ENCODE results near the gene PCNX1.

PCNX1 gene

DNA sequence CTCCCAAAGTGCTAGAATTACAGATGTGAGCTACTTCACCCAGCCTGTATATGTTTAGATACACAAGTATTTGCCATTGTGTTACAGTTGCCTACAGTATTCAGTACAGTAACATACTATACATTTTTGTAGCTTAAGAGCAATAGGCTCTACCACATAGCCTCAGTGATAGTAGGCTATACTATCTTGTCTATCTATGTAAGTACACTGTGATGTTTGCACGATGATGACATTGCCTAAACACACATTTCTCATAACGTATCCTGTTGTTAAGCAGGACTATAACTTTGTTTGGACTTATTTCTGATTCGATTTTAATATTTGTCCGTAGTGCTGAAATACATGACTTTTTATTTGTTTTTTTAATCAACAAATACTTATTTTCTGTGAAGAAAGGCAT lies 129.2 kb downstream of the PCNX1 start:
- no peak overlapping the region for H3K4me3 ChIP-seq (ENCODE audit: low read length)
- TF ChIP-seq, protein P1, sequence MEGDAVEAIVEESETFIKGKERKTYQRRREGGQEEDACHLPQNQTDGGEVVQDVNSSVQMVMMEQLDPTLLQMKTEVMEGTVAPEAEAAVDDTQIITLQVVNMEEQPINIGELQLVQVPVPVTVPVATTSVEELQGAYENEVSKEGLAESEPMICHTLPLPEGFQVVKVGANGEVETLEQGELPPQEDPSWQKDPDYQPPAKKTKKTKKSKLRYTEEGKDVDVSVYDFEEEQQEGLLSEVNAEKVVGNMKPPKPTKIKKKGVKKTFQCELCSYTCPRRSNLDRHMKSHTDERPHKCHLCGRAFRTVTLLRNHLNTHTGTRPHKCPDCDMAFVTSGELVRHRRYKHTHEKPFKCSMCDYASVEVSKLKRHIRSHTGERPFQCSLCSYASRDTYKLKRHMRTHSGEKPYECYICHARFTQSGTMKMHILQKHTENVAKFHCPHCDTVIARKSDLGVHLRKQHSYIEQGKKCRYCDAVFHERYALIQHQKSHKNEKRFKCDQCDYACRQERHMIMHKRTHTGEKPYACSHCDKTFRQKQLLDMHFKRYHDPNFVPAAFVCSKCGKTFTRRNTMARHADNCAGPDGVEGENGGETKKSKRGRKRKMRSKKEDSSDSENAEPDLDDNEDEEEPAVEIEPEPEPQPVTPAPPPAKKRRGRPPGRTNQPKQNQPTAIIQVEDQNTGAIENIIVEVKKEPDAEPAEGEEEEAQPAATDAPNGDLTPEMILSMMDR (conservative IDR thresholded peaks at IDR 0.05; ENCODE audit: low read length) = no peak
- DNase-seq (ENCODE audit: low read depth) = no peak

DNA sequence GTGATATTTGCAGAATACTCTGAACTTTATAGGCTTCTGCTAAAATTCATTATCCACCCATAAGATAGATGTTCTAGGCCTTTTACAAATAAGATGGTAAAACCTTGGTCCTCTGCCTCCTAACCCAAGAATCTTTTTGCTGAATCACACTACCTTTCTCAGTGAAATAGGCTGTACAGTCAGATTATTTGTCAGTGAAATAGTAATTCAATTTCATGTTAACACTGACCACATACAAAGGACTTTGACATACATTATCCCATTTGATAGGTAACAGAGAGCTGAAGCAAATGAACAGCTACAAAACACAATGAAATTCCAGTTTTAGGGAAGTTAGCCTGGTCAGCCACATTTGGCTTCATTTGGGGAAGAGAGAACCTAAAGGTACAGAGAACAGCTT lies 141.1 kb downstream of the PCNX1 start:
- no peak for DNase-seq (ENCODE audit: low read depth)
- TF ChIP-seq, protein P1 (conservative IDR thresholded peaks at IDR 0.05; ENCODE audit: low read length) = no peak
- no peak overlapping the region for H3K4me3 ChIP-seq (ENCODE audit: low read length)

DNA sequence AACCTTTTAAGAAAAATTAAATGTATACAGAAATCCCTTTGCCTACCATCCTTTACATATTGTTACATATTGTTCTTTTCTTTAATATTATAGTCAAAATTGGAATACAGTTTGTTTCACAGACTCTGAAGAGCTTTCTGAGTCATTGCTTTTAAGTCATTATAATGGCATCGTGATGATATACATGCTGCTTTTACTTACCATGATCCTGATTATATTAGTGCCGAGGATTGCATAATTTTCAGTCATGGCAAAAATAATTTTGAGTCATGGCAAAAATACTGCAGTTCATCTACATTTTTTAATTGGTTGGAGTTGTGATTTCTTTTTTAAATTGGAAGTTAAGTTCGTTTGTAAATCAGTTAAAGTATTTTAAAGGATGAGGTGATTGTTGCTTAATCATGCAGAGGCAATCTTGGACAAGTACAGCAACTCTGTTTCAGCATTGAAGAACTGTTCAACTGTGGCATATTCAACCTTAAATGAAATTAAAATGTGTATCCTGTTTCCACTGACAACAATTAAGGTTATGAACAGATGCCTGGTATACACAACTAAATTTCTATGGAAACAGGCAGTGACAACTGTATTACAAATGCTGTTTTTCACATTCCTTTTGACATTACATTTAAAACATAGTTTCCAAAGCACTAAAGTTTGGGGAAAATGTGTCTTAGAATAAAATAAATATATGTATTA lies 142.3 kb downstream of the PCNX1 start:
- H3K4me3 ChIP-seq (ENCODE audit: low read length) = no peak overlapping the region
- TF ChIP-seq, protein P1 (conservative IDR thresholded peaks at IDR 0.05; ENCODE audit: low read length) = no peak
- peak; percentile 24 for DNase-seq (ENCODE audit: low read depth)

DNA sequence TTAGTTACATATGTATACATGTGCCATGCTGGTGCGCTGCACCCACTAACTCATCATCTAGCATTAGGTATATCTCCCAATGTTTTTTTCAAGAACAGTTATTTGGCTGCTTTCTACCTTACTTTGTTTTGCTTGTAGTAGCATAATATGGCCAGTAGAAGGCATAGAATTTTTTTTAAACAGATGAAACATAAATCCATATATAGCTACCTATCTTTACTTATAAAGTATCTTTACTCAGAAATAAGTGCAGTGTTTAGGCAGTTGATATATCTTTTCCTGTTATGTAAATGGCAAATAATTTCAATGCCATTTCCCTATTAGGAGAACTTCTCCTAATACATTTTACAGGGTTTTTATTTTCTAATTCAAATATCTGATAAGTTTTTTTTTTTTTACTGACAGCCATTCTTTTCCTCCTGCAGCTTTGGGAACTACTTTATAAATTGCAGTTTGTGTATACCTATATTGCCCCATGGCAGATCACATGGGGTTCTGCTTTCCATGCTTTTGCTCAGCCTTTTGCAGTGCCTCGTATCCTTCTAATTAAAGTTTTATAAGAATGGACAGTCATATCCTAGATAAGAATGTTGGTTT lies 143.1 kb downstream of the PCNX1 start:
- TF ChIP-seq, protein P1 (conservative IDR thresholded peaks at IDR 0.05; ENCODE audit: low read length) = peak; percentile 51
- no peak overlapping the region for H3K4me3 ChIP-seq (ENCODE audit: low read length)
- DNase-seq (ENCODE audit: low read depth) = peak; percentile 9

DNA sequence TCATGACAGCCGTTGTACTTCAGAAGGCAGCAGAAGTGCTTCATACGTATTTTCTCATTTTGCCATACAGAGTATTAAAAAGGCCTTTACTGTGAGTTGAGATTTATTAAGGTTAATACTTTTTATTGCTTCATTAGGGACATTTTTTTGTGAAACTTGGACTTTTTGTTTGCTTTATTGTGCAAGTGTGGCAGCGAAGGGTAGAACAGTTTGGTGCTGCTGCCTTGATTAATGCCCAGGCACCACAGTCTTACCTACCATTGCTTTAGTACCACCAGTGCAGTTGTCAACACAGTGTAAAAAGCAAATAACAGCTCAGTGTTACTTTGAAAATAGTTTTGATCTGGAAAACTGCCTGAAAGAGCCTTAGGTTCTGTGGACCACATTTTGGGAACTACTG lies 147.4 kb downstream of the PCNX1 start:
- no peak overlapping the region for H3K4me3 ChIP-seq (ENCODE audit: low read length)
- TF ChIP-seq, protein P1 (conservative IDR thresholded peaks at IDR 0.05; ENCODE audit: low read length) = no peak
- no peak for DNase-seq (ENCODE audit: low read depth)

DNA sequence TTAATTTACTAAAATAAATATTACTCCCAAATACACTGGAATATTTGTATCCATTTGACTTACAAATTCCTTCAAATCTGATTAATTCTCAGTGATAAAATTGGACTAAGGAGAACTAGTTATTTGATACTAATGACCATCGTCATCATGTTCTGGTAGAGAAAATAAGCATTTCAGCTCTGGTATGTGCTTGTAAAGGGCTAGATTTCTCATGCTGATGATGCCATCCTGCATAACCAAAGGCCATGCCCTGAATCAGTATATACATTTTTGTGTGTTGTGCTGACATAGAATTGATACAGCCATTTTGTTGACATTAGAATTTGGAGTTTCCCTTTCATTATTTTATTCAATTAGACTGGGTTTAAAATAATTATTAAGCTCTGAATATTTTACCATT lies 148.9 kb downstream of the PCNX1 start:
- no peak for DNase-seq (ENCODE audit: low read depth)
- H3K4me3 ChIP-seq (ENCODE audit: low read length) = no peak overlapping the region
- TF ChIP-seq, protein P1 (conservative IDR thresholded peaks at IDR 0.05; ENCODE audit: low read length) = no peak

DNA sequence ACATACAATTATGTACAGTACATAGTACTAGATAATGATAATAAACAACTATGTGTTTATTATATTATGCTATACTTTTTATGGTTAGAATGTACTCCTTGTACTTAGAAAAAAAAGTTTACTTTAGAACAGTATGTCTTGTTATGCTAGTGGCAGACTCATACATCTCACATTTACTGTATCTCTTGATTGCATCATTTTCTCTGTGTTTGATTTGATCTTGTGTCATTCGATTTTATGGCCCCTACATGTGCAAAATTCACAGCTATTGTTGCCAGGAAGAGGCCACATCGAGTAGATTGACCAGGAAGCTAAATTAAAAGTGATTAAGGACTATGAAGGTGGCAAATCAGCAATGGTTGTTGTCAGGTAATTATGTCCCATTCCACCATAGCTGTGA lies 153.0 kb downstream of the PCNX1 start:
- H3K4me3 ChIP-seq (ENCODE audit: low read length) = no peak overlapping the region
- TF ChIP-seq, protein P1 (conservative IDR thresholded peaks at IDR 0.05; ENCODE audit: low read length) = no peak
- no peak for DNase-seq (ENCODE audit: low read depth)
